Measurements from ENCODE around the gene PLXNA4.

PLXNA4 gene

DNA sequence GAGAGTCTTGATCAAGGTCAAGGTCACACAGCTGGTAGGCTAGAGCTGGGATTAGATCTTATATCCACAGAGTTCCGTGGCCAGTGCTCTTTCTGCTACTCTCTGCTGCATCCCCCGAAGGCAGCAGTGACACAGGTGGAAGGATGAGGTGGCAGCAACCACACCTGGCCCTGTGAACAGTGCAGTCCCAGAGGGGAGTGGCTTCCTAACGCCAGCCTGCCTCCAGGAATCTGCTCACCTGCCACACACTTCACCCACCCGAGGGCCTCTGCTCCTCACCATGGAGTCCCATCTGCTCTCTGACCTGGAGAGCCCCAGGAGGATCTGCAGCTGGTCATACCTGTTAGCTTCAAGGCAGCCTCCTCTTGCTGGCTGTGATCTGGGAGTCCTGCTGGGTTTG lies 484.2 kb downstream of the PLXNA4 start:
- no peak for DNase-seq (ENCODE audit: extremely low read depth, low read depth)
- no peak for TF ChIP-seq CTCF (IDR thresholded peaks at IDR 0.05; ENCODE audit: low read depth, low read length)

- DNase-seq (ENCODE audit: extremely low read depth, low read depth): no peak
- TF ChIP-seq CTCF (IDR thresholded peaks at IDR 0.05; ENCODE audit: low read depth, low read length): no peak
Measured at GRCh38 chr7:132091706-132092105, 484.6 kb downstream of the PLXNA4 start.

DNA sequence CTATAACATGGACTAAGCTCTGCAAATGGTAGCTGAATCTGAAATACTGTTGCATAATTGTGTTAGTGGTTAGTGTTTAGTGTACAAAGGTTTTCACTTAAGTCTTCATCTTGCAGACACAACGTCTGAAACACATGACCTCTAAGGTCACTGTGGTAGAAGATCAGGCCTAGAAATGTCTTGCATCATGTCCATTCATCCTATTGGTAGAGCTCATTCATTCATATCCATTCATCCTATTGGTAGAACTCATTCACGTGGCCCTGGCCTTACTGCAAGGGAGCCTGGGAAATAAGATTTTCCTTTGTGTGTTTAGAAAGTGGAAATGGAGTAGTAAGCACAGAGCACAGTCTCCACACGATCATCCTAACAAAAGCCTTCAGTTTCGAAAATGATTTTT lies 485.8 kb downstream of the PLXNA4 start:
- TF ChIP-seq CTCF (IDR thresholded peaks at IDR 0.05; ENCODE audit: low read depth, low read length): no peak
- no peak for DNase-seq (ENCODE audit: extremely low read depth, low read depth)

DNA sequence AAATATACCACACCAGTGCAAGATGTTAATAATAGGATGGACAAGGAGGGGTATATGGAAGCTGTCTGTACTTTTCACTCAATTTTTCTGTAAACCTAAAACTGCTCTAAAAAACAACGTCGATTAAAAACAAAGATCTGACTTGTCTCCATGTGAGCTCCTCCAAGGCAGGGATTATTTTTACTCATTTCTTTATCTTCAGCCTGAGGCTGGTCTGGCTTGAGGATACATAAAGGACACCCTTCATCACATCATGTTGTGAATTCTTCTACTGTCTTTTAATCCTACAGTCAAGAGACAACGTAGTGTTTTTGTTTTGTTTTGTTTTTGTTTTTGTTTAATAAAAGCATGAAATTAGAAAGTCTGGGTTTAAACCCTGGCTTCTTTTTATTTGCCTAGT lies 486.9 kb downstream of the PLXNA4 start:
- DNase-seq (ENCODE audit: extremely low read depth, low read depth): no peak
- no peak for TF ChIP-seq CTCF (IDR thresholded peaks at IDR 0.05; ENCODE audit: low read depth, low read length)

DNA sequence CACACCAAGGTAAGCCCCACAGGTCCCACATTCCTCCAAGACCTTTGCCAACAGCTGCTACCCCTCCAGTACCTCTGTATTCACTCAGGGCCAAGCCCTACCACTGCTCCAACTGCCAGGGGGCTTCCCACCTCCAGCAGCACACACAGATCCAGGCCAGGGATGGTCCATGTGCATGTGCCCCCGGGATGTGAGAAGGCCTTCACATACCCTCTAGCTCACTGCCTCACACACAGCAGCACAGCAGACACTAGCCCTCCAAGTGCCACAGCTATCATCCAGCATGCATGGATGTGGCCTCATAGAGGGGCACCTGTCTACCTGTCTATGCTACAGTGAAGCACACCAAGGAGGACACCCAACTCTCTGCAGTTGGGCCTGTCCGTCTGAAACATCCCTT lies 488.8 kb downstream of the PLXNA4 start:
- no peak for DNase-seq (ENCODE audit: extremely low read depth, low read depth)
- TF ChIP-seq CTCF (IDR thresholded peaks at IDR 0.05; ENCODE audit: low read depth, low read length): no peak

GRCh38 chr7:132084776-132085388 lies 491.4 kb downstream of the PLXNA4 start:
- no peak for DNase-seq (ENCODE audit: extremely low read depth, low read depth)
- no peak for TF ChIP-seq CTCF (IDR thresholded peaks at IDR 0.05; ENCODE audit: low read depth, low read length)

- no peak for TF ChIP-seq CTCF (IDR thresholded peaks at IDR 0.05; ENCODE audit: low read depth, low read length)
Measured at GRCh38 chr7:132083537-132084123, 492.6 kb downstream of the PLXNA4 start.

More at GRCh38 chr7:132083537-132084123, 492.6 kb downstream of the PLXNA4 start:
- DNase-seq (ENCODE audit: extremely low read depth, low read depth): no peak
